D341Med (cell line): ENCODE data around the gene LSAMP.
"Not testable (repeated sequence)": the region's sequence is repeated elsewhere in the genome, so short reads cannot be mapped to it uniquely, and the experiment has no call there.

ENCODE experiments used
- DNase-seq: peaks from one replicate; pipeline ENCODE4 v3.0.0; 2012; ENCODE audit warnings: low spot score

LSAMP gene

DNA sequence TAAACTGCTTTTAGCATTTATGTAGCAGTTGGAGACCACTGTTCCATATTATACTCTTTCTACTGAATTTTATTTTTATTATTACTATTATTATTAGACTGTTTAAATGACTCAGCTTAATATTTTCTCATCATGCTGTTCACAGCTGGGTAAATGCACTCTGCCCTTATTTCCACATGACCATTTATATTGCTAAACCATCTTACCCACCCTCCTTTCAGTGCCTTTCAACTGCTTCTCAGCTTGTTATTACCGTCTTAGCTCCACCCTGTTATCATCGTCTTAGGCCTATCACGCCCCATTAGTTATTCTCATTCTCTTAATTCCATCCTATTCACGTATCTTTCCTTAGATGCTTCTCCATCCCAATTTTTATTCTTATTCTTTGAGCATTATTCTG lies 609.3 kb downstream of the LSAMP start:
- DNase-seq, result no peak

DNA sequence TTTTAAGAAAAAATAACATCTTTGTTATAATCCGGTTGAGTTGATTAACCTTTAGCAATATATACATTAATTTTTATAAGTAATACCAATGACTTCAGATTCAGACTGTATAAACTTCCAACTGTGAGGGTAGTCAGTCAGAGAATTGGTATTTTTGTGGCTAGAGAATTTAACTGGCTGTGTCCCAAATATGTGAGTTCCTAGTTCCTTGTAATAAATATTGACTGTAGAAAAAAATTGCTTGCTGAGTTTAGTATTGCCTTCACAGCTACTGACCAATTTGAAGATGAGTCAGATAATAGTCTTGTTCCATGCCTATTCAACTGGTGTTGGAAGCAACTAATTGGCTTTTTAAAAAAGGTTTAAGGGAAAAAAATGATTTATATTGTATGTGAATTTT lies 611.2 kb downstream of the LSAMP start:
- DNase-seq, result no peak

DNA sequence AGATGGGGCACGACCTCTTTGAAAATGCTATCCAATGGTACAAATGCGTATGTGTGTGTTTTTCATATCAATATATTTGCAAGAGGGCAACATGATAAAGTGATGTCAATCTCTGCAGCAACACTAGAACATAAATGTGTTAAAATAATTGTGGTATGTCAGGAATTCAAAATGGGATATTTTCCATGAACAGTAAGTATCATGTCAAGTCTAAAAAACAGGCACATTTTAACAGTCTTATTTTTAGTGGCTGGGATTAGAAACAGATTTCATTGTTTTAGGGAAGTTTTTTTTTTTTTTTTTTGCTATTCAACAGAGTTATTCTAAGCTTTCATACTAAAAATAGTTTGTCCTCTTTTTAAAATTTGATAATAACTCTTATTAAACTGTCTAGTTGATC lies 612.2 kb downstream of the LSAMP start:
- DNase-seq, result no peak

DNA sequence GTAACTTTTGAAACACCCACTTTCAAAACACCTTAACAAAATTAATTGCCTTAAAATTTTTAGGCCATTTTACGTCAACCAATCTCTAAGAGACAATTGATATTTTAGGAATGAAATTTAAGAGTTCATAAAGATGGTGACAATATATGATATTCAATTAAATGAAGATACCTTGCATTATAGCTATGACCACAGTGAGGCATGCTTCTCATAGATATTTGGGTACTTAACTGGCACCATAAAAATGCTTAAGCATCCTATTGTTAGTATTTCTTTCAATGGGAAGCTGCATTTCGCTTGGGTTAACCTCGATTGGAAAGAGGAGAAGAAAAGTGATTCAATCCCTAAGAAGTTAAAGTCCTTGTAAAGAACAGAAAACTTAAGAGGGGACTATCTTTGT lies 613.0 kb downstream of the LSAMP start:
- no peak for DNase-seq

DNA sequence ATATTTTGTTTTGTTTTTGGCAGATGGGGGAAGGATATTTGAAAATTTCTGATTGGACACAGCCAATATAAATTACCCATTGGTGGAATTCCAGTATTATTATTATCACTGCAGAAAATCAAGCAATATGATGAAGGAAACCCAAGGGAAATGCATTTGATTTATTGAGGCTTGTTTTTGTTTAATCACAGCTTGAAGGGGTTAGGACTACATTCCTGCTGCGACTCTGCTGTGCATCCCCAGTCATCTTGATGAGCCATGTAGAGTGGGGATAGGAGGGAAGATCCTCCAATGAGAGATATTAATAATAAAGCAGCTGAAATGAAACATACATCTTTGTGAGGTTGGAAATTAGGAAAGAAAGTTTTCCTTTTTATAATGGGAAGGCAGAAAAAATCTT lies 613.4 kb downstream of the LSAMP start:
- DNase-seq, result no peak

DNA sequence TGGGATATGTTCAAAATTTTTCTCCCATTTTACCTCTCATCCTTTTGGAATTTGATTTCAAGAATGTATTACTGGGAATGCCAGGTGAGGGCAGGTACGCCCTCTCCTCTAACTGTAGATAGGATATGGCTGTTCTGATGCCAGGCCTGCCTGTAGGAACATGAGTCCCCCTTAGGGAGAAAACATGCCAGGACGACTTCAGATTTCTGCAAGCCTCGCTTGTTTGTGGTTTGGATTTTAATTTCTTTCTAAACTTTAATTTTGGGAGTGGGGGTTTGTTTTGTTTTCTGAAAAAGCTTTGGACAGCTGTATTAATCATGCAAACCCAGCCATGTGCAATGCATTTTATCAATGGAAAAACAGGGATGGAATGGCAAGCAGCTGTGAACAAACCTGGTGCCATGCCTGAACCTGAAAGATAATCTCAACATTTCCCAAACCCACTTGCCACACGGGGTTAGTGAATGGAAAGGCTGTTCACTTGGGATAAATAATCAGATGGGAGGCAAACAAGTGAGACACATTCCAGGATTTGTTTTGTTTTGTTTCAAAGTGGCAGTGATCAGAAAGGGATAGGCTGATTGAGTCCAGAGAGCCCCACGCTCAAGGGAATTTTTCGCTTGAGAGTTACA lies 614.4 kb downstream of the LSAMP start:
- DNase-seq, result no peak

DNA sequence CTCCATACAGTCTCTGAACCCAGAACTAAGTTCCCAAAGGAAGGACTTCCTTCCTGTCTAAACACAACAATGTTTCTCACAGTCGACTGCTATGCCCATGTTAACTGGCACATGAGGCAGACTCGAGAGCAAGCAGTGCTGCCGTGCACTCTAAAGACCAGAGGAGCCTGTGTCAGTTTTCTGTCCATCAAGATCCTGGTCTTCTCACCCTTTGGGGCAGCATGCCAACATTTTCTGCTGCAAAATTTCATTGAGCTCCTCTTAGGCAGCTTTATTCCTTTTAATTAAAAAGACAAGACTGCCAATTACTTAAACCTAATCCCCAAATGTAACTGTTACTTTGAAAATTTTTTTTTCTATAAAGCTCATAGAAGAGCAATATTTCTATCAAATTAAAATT lies 616.9 kb downstream of the LSAMP start:
- DNase-seq, result no peak

DNA sequence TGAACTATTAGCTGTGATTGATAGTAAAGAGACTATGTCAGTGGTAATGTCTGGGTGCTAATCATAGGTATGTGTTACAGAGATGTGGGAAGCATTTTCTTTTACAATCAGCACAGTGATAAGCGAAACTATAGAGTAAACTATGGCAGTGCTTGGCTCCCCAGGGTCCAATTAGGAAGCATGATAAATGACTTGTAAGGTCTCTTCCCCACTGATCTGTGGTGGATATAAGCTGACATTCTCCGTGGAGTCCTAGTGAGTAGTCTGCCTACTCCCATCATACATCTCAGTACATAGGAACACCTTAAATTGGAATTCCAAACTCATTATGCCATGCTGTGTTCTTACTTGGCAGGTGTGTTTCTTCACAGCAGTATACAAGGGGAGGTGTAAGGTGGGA lies 617.8 kb downstream of the LSAMP start:
- no peak for DNase-seq

DNA sequence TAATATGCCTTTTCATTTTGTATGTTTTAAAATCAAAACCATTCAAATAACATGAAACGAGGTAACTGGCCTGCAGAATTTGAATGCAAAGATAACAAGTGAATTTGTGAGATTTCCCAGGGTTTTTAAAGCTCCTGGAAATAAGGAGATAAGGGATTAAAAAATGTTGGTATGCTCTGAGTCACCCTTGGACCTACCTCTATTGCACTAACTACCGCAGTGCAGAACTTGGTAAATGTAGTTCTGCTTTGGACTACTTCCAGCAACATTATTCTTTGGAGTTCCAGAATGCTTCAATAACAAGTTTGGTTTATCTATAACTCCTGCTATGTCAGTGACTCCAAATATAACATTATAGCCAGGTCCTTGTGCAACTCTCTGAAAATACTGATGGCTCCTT lies 620.2 kb downstream of the LSAMP start:
- DNase-seq, result no peak

DNA sequence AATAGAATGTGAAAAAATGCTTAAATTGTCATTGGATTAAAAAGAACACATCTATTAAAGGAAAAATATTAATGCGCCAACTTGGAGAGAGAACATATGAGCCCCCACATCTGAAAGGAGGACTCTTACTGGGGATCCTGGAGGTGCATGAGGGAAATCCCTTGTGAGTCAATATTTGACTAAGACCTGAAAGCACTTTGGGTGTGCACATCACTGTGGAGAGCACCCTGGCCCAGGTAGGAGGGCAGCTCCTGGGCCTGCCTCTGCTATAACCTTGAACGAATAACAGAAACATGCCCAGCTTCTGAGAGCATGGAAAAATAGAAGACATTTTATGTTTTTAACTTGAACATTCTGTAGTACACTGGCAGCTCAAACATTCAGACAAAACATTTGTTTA lies 622.2 kb downstream of the LSAMP start:
- no peak for DNase-seq

DNA sequence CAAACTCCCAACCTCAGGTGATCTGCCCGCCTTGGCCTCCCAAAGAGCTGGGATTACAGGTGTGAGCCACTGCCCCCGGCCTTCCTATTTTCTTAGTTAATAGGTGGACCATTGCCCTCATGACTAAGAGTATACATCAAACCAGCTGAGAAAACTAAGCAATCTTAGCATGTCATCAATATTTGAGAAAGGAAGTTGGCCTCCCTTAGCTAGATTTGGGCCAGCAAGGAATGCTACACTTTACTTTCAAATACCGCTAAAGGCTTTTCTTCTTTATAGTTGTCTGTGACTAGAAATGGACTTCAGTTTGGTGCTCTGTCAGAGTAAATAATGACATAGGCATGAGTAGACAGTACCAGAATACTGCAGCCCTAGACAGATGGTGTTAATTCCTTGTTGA lies 622.7 kb downstream of the LSAMP start:
- no peak for DNase-seq

DNA sequence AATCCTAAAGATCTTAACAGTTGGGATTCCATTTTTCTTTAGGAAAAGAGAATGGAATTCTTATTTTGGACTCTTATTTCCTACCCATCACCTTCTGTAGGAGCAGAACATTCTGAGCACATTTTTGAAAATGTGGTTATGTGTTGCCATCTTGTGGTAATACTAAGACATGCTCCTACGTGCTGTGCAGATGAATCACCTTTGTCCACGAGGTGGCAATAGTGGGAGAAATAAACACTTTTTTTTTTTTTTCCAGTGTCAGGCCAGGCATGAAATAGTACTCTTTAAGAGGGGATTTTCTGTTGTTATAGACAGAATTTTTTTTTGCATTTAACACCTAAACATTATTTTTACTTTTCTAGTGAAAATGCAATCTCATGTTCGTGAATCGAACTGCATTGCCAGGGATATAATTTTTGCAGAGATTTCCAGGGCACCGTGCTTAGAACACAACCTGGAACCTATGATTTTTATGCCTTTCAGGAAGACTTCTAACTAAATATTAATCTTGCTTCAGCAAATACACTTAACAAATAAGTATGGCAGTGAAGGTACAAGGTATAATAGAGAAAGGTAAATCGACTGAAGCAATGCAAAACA lies 625.4 kb downstream of the LSAMP start:
- peak; percentile 66 for DNase-seq

DNA sequence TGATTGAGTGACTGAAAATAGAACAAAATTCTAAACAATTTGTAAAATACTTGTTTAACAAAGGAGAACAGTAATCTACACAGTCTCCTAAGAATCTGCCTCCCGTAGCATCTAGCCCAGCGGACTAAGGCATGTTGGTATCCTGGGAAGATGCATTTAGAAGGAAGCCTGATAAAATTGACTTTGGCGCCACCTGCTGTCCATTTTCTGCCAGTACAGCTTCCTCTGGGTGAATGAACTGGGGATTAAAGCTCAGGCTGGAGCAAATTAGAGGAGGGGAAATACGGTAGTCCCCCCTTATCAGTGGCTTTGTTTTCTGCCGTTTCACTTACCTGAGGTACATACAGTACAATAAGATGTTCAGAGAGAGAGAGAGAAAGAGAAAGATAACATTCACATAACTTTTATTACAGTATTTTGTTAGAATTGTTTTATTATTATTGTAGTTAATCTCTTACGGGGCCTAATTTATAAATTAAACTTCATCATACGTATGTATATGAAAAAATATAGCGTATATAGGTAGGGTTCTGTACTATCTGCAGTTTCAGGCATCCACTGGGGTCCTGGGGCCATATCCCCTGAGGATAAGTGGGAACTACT lies 630.4 kb downstream of the LSAMP start:
- DNase-seq, result peak; percentile 66

DNA sequence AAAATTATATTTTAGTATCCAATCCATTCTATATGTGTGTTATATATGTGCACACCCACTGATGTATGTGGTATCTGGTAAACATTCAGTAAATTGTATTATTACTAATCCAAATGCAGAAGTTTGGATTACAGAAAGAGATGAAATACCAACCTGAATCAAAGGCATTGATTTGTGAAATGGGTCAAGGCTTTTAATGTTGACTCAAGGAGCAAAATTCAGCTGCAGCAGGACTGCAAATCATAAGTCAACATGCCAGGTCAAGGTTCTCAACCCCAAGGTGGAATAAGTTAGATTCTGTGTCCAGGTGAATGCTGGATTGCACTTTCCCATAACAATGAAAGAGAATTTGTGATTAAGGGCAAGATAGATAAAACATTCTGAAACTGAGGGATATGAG lies 631.3 kb downstream of the LSAMP start:
- DNase-seq, result no peak

DNA sequence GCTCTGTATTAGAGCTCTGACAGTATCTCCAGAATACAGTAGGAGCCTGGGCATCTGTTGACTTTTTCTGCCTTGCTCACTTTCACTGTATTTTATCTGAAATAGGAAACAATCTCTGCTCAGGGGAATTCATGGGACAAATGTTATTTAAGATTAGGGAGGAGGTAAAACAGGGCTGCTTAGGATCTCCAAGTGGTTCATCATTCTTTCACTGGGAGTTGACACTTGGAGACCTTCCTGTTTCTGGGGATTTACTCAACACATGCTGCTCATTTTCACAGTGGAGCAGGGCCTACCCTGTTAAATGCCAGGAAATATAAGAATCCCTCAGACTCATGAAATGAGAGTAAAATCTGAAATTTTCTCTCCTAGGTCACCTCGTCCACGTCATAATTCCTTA lies 636.5 kb downstream of the LSAMP start:
- no peak for DNase-seq

DNA sequence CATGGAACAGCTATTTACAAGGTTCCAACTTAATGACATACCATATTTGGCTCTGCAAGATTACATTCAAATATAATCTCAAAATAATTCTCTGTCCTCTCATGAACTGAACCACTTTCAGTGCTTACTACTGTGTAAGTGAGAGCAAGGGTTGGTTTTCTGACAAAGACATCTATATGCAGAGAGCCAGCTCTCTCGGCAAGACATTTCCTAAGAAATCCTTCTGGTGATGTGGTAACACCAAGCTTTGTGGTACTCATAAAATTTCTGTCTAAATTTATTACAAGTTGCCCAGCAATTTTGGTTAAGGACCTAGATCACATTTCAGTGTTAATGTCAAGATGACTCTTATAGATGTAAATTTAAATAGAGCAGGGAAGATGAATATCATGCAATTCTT lies 637.0 kb downstream of the LSAMP start:
- no peak for DNase-seq

DNA sequence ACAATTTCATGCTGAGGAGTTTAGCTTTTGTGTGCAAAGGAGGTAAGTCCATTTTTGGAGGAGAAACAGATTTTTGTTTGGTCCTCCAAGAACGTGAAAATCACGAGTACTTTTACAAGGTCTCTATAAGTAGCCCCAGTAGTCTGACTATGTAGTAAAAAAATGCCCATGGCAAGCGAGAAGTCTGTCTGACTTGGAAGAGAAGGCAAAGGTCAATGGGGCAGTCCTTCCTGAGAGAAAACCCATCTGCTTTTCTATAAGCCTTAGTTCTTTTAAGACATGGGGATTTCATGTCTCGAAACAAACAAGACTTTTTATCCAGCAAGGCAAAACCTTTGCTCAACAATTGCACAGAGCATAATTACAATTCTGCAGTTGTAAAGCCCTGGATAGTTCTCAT lies 638.8 kb downstream of the LSAMP start:
- DNase-seq, result no peak

DNA sequence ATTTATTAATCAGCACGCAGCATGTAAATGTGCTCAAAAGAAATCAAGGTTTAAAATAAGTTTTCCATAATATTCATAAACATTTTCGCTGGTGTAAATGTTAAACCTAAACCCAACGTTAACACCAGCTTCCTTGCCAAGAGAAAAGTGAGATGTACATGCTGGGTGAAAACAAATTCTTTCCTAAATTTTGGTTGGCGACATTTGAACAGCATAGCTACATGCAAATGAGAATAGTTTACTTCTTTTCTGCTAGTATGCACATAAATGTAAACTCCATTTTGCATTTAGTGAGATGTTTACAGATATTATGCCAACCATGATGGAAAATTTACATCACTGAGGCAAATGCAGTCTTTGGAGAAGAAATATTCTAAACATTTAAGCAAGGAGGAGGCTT lies 639.8 kb downstream of the LSAMP start:
- DNase-seq, result no peak

DNA sequence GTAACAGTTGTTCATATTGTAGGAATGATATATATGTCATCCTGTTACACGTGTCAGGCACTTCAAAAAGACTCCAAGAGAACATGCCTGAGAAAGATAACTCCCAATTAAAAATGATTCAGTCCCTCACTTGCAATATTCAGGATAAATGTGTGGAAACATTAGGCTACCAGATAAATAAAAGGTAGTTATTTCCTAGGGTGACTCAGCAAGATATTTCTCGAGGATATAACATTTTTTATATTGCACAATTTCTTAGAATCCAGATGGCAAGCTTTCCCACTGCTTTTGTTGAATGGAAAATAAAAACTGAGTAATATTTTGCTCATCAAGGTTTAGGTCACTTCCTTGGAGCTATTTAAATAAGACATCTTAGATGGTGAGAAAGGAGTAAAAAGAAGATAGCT lies 640.6 kb downstream of the LSAMP start:
- no peak for DNase-seq

DNA sequence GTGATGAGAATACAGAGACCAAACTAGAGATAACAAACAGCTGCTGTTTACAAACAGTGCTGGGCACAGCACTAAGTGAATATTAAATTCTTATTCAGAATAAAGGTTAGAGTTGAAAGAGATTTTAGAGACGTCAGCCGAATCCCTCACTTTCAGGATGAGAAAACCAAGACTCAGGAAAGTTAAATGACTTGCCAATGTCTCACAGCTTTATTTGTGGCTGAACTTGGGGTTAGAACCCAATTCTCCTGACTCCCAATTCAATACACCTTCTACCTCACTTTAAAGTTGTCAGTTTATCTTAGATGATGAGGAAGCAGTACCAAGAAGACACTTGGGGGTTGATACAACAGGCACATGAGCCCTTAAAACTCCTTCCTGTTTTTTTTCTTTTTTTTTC lies 641.1 kb downstream of the LSAMP start:
- DNase-seq, result no peak

DNA sequence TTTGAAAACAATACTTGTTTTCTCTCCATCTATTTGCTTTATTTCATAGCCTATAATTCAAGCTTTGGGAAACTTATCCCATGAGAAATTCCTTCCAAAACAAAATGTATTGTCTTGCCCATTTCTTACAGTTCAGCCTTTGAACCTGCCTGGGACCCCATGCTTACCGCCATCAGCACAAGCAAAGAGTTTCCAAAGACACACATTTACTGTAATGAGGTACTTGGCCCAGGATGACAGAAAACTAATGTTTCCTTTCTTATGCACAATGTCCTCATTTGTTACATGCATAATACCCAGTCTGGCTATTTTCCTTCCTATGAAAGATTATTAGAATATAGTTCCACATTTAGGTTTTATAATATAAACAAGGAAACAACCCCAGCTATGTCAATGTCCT lies 641.6 kb downstream of the LSAMP start:
- DNase-seq, result no peak

DNA sequence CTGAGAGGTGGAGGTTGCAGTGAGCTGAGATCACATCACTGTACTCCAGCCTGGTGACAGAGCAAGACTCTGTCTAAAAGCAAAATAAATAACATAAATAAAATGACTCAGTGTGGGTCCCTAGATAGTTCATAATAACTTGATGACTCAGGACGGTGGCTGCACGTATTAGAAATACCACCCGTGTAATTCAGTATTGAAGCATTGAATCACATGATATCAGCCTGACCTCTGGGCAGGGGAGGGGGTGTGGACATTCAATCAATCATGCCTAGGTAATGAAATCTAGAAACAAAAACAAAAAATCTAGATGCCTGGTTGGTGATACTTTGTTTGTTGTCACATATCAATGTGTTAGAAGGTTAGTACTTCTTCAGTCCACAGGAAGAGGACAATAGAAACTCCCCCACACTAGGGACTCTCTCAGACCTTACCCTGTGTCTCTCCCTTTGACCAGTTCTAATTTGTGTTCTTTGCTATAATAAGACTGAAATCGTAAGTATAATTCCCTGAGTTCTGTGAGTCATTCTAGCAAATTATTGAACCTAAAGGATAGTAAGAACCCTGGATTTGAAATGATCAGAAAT lies 644.7 kb downstream of the LSAMP start:
- no peak for DNase-seq

DNA sequence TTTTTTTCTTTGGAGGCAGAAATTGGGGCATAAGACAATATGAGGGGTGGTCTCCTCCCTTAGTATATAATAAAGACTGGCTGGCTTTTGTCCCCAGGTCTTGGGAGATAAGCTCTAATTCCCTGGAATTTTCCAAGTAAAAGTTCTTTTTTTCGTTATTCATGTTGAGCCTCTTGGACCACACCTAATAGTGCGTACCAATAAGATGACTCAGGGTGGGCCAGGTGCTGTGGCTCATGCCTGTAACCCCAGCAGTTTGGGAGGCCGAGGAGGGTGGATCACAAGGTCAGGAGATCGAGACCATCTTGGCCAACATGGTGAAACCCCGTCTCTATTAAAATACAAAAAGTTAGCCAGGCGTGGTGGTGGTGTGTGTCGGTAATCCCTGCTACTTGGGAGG lies 645.2 kb downstream of the LSAMP start:
- not testable (repeated sequence) for DNase-seq
